Lower lobe of right lung (tissue), 2 donors: ENCODE measurements around the gene PUDP. TPM values are rescaled to one million over a fixed set of nuclear protein-coding genes. Genes with fewer than 3 reads are reported as not detected.

Experiments
- ATAC-seq, 2 donors: fragments of 200-7000 bp; cut with Tn5 transposase; one replicate each; pipeline ENCODE4 v1.9.1; 2020 to 2022; ENCODE audit warnings: mild to moderate bottlenecking in 2 of 2, moderate library complexity in 2 of 2
- DNase-seq: peaks from one replicate; pipeline ENCODE4 v3.0.0-alpha.2; 2020
- H3K27ac ChIP-seq: fragments of 200-600 bp; one replicate; pipeline ENCODE4 v1.8.0; 2022
- H3K27me3 ChIP-seq: fragments of 200-600 bp; one replicate; pipeline ENCODE4 v1.8.0; 2022; ENCODE audit warnings: low read depth
- H3K36me3 ChIP-seq: fragments of 200-600 bp; one replicate; pipeline ENCODE4 v1.8.0; 2022; ENCODE audit warnings: mild to moderate bottlenecking
- H3K4me1 ChIP-seq: fragments of 200-600 bp; one replicate; pipeline ENCODE4 v1.8.0; 2022
- H3K4me3 ChIP-seq: fragments of 200-600 bp; one replicate; pipeline ENCODE4 v1.8.0; 2022; ENCODE audit warnings: mild to moderate bottlenecking
- H3K9me3 ChIP-seq: fragments of 200-600 bp; one replicate; pipeline ENCODE4 v1.8.0; 2022
- intact Hi-C: fragments of 100-400 bp; cut with DNase I; formaldehyde crosslinking; loops from one replicate; pipeline ENCODE4 v1.11.0; 2022
- total RNA-seq: library from RNA; stranded (reverse); fragmentation: NEBNext Ultra II Directional; extraction: Animal tissue kit (Norgen Biotek cat#: 25700); gene quantifications from one replicate; pipeline ENCODE4 v1.2.1, GENCODE V29; 2021
- TF ChIP-seq, protein P1 (sequence below): fragments of 200-600 bp; IDR thresholded peaks from one replicate; pipeline ENCODE4 v1.8.0; 2022; ENCODE audit warnings: antibody characterized with exemption, mild to moderate bottlenecking
- donor health status: DM: no; HTN: yes; CAD: no; lungs with severe emphysema.

The PUDP gene
- total RNA-seq, 1 donor from 2014 or later, result 19.8 TPM

DNA sequence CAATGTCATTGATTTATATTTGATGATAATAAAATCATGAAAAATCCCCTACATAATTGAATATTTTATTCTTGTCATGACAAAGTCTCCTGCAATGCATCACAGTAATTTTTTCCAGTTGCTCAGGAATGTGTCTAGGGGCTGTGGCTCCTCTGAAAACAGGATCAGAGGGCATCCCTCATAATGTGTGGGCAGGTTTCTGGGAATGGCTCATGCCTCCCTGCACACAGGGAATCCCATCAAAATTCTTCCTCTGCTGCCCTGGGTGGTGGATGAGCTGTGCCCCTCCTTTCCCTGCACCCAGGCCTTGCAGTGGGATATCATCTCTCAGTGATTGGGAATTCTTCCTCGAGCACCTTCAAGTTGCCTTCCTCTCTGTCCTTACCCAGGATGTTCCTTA is 20.4 kb upstream of the PUDP start:
- Histone ChIP-seq H3K9me3 (no peaks in the 10 kb centered on the region), H3K36me3 (no peaks in the 10 kb centered on the region), H3K4me3 (no peak overlapping the region), H3K27me3 (no peaks in the 10 kb centered on the region), H3K4me1 (no peaks in the 10 kb centered on the region), H3K27ac (no peak overlapping the region)
- DNase-seq, result no peak
- ATAC-seq, result no peak
- TF ChIP-seq, protein P1, sequence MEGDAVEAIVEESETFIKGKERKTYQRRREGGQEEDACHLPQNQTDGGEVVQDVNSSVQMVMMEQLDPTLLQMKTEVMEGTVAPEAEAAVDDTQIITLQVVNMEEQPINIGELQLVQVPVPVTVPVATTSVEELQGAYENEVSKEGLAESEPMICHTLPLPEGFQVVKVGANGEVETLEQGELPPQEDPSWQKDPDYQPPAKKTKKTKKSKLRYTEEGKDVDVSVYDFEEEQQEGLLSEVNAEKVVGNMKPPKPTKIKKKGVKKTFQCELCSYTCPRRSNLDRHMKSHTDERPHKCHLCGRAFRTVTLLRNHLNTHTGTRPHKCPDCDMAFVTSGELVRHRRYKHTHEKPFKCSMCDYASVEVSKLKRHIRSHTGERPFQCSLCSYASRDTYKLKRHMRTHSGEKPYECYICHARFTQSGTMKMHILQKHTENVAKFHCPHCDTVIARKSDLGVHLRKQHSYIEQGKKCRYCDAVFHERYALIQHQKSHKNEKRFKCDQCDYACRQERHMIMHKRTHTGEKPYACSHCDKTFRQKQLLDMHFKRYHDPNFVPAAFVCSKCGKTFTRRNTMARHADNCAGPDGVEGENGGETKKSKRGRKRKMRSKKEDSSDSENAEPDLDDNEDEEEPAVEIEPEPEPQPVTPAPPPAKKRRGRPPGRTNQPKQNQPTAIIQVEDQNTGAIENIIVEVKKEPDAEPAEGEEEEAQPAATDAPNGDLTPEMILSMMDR, result no peak
- intact Hi-C loops, result no loop called here

DNA sequence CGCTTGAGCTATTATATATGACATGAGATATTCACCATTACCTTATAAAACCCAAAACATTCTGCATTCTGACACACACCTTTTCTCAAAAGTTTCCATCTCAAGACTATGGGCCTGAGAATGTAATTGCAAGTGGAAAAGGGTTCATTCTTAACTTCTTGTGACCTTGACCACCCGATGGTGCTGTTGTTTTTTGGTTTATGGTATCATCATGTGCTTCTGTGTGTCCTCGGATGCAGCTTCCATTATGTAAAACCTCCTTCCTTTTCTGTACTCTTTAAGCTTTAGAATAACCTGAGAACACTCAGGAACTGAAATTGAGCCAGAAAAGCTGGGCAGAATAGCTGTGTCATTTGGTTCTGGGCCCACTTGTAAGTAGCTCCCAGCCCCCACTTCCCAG is 16.2 kb upstream of the PUDP start:
- no peak overlapping the region for H3K4me3 ChIP-seq
- TF ChIP-seq, protein P1, result no peak
- H3K36me3 ChIP-seq, result no peaks in the 10 kb centered on the region
- no peak overlapping the region for H3K27ac ChIP-seq
- no peaks in the 10 kb centered on the region for H3K27me3 ChIP-seq
- H3K4me1 ChIP-seq, result no peaks in the 10 kb centered on the region
- no peaks in the 10 kb centered on the region for H3K9me3 ChIP-seq
- intact Hi-C loops, result no loop called here
- DNase-seq, result no peak
- ATAC-seq, result peak in 1 of 2 donors; percentile 49

DNA sequence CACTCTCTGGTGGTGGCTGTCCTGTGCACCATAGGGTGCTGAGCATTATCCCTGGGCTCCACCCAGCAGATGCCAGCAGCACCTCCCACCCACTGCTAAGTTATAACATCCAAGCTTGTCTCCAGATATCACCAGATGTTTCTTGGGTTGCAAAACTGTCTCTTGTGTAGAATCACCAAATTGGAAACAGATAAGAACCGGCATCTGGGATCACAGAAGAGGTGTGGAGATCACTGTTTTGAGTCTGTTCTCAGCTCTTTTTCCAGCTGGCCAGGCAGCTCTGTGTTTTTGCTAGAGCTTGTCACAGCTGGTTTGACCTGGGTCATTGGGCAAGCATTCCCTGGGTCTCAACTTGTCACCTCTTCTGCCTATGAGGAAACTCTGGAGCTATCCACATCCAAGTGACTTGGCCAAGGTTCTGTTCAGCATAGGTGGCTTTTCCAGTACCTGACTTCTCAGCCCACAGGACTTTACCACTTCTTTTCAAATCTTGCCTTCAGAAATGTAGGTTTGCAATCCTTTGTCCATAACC is 15.3 kb upstream of the PUDP start:
- H3K4me3 ChIP-seq, result no peak overlapping the region
- no peaks in the 10 kb centered on the region for H3K4me1 ChIP-seq
- DNase-seq (no peak), ATAC-seq (no peak)
- no peaks in the 10 kb centered on the region for H3K36me3 ChIP-seq
- no peaks in the 10 kb centered on the region for H3K9me3 ChIP-seq
- intact Hi-C loops, result no loop called here
- no peaks in the 10 kb centered on the region for H3K27me3 ChIP-seq
- no peak overlapping the region for H3K27ac ChIP-seq
- TF ChIP-seq, protein P1, result no peak

DNA sequence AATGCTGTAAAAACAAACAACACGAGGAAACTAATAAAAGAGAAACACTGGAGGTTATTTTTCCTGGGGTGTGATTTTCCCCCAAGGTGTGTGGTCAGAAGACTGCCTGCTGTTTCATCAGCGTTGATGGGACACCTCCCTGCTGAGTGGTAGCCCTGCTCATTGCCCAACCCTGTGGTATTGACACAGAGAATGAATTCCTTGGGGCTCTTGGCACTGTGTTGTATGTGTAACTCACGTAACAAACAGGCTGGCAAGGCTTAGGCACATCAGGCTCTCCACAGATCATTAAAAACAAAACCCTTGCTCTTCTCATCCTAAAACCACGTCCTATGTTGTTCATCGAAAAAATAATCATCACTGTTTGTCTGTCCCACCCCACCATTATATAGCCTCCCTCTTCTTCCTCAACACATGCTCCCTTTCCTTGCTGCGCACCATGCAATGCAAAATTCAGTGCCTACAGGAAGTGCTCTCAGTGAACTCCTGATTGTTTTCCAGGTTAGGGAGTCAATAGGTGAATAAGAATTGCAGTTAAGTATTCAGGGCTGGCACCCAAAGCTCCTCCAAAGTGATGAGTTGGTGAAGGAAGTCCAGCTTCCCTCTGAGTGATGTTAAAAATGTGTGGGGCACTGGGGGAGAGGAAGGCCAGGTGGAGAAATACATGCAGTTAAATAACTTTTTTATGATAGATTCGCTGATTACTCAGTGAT is 11.4 kb upstream of the PUDP start:
- Histone ChIP-seq H3K27ac (no peak overlapping the region), H3K27me3 (no peaks in the 10 kb centered on the region), H3K9me3 (no peaks in the 10 kb centered on the region), H3K4me1 (no peaks in the 10 kb centered on the region), H3K36me3 (no peaks in the 10 kb centered on the region), H3K4me3 (no peak overlapping the region)
- ATAC-seq, result peak; percentile 64 to 72
- intact Hi-C loops, result no loop called here
- TF ChIP-seq, protein P1, result no peak
- no peak for DNase-seq

DNA sequence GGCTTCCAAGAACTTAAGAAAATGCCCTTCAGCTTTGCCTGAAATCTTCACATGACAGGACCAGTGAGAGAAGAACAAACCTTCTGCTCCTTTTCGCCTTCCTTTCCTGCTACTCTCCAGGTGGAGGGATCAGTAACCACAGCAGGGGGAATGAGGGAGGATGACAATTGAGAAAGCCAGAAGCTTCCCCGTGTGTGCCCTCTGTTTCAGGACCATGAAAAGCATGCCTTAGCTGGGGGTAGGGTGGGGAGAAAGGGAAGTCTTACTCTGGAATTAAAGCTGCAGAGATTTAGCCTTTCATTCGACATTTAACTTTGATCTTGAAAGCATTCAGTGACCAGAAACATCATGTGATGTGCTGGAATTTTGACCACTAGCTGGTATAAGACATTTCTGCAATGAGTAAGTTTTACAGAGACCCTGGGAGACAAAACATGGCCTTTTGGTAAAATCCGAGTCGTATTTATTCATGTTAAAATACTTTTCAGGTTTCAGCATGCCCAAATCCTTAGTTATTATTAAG is 10.6 kb upstream of the PUDP start:
- no peaks in the 10 kb centered on the region for H3K36me3 ChIP-seq
- DNase-seq (no peak), ATAC-seq (no peak)
- no peak overlapping the region for H3K4me3 ChIP-seq
- H3K4me1 ChIP-seq, result no peaks in the 10 kb centered on the region
- intact Hi-C loops, result no loop called here
- TF ChIP-seq, protein P1, result no peak
- H3K9me3 ChIP-seq, result no peaks in the 10 kb centered on the region
- no peak overlapping the region for H3K27ac ChIP-seq
- H3K27me3 ChIP-seq, result no peaks in the 10 kb centered on the region
